ENCODE measurements around the gene FAM107B.

DNA sequence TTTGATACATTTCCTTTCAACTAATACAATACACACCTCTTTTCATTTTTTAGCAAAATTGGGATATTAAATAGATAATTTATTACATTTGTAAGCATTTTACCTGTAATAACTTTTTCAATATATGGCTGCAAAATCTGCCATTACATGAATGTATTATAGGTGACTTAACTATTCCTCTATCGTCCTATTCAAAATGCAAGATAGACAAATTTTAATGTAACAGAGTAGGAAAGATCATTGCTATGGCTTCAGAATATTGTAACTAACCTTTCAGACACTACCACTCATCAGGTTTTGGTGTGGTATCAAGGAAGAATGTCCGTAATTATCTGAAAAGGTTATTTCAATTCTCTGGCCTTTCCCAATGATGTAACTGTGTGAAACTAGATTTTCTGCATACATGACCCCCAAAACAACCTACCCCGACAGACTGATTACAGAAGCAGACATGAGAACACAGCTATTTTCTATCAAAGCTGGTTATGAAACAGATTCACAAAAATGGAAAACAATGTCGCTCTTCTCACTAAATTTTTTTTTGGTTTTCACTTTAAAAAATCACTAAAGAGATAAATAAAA, 211.2 kb downstream of the FAM107B start:
- TF ChIP-seq POLR2A (IDR thresholded peaks at IDR 0.05), result no peak
- TF ChIP-seq, protein P1, sequence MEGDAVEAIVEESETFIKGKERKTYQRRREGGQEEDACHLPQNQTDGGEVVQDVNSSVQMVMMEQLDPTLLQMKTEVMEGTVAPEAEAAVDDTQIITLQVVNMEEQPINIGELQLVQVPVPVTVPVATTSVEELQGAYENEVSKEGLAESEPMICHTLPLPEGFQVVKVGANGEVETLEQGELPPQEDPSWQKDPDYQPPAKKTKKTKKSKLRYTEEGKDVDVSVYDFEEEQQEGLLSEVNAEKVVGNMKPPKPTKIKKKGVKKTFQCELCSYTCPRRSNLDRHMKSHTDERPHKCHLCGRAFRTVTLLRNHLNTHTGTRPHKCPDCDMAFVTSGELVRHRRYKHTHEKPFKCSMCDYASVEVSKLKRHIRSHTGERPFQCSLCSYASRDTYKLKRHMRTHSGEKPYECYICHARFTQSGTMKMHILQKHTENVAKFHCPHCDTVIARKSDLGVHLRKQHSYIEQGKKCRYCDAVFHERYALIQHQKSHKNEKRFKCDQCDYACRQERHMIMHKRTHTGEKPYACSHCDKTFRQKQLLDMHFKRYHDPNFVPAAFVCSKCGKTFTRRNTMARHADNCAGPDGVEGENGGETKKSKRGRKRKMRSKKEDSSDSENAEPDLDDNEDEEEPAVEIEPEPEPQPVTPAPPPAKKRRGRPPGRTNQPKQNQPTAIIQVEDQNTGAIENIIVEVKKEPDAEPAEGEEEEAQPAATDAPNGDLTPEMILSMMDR (IDR thresholded peaks at IDR 0.05), result no peak

All from thyroid gland (tissue), 4 donors.